Spinal cord (tissue), 10 donors: ENCODE measurements around the gene PLA2G4E. TPM values are rescaled to one million over a fixed set of nuclear protein-coding genes. Genes with fewer than 3 reads are reported as not detected.

ENCODE experiments used
- DNase-seq, 6 donors: peaks; one replicate each; pipeline versions ENCODE4 v3.0.0 to v3.0.0-alpha.2; 2013 to 2015; ENCODE audit warnings: low spot score in 6 of 6, low read depth in 4 of 6
- H3K27ac ChIP-seq: one replicate; pipeline ENCODE4 v1.5.1; 2013; ENCODE audit warnings: low read depth, low read length, control low read depth
- H3K27me3 ChIP-seq: one replicate; pipeline ENCODE4 v1.6.1; 2013; ENCODE audit warnings: low read length; ENCODE audit not compliant: control insufficient read depth, insufficient read depth
- H3K36me3 ChIP-seq: one replicate; pipeline ENCODE4 v1.6.1; 2013; ENCODE audit warnings: low read length; ENCODE audit not compliant: control insufficient read depth, insufficient read depth
- H3K4me1 ChIP-seq: one replicate; pipeline ENCODE4 v1.6.1; 2013; ENCODE audit warnings: low read length; ENCODE audit not compliant: control insufficient read depth, insufficient read depth
- H3K4me3 ChIP-seq: one replicate; pipeline ENCODE4 v1.5.1; 2013; ENCODE audit warnings: low read depth, low read length, control low read depth
- H3K9me3 ChIP-seq: one replicate; pipeline ENCODE4 v1.6.1; 2013; ENCODE audit warnings: low read length; ENCODE audit not compliant: control insufficient read depth, insufficient read depth
- WGBS: methylation state at CpG from one replicate; pipeline ENCODE4 v1.1.5; 2013; ENCODE audit warnings: missing lambda C conversion rate; ENCODE audit not compliant: insufficient coverage; 5-methylcytosine and 5-hydroxymethylcytosine counted together
- polyA plus RNA-seq, 2 donors: library from polyadenylated mRNA; unstranded; fragments of 120-200 nt; gene quantifications; one replicate each; pipeline ENCODE4 v1.2.1, GENCODE V29; 2013; ENCODE audit not compliant: insufficient read length in 2 of 2
- total RNA-seq, 2 donors: library from RNA; depleted of rRNA in 1 of 2; stranded (reverse); fragments of 120-200 nt in 1 of 2; fragments of >200 nt in 1 of 2; gene quantifications; one replicate each; pipeline versions ENCODE4 v1.2.3 to v1.2.4, GENCODE V29; 2013 to 2014
- donor health status: healthy.

PLA2G4E gene
- total and polyA plus RNA-seq, 4 donors = not detected

DNA sequence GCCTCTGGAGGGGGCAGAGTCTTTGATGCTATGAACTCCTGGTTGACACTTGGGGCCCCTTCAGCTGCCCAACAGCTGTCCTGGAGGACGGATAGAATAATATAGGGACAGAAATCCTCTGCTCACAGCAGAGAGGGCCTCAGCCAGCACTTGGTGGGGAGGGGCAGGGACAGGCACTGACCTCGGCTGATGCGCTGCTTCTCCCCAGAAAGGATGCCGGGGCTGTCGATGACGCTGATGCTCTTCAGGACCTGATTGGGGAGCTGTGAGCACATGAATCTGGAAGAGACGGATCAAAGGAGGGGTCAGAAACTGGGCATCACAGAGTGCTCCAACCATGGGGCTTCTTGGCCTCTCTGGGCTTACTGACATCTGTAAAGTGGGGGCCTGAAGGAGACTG lies 78.0 kb downstream of the PLA2G4E start:
- Histone ChIP-seq H3K4me3 (no peak overlapping the region), H3K27ac (no peak overlapping the region), H3K36me3 (peaks cover 2% of the 10 kb centered on the region), H3K4me1 (peaks cover 21% of the 10 kb centered on the region), H3K9me3 (no peaks in the 10 kb centered on the region), H3K27me3 (no peaks in the 10 kb centered on the region)
- 83% methylated on average over 7 of the region's 7 CpGs for WGBS
- DNase-seq = no peak

DNA sequence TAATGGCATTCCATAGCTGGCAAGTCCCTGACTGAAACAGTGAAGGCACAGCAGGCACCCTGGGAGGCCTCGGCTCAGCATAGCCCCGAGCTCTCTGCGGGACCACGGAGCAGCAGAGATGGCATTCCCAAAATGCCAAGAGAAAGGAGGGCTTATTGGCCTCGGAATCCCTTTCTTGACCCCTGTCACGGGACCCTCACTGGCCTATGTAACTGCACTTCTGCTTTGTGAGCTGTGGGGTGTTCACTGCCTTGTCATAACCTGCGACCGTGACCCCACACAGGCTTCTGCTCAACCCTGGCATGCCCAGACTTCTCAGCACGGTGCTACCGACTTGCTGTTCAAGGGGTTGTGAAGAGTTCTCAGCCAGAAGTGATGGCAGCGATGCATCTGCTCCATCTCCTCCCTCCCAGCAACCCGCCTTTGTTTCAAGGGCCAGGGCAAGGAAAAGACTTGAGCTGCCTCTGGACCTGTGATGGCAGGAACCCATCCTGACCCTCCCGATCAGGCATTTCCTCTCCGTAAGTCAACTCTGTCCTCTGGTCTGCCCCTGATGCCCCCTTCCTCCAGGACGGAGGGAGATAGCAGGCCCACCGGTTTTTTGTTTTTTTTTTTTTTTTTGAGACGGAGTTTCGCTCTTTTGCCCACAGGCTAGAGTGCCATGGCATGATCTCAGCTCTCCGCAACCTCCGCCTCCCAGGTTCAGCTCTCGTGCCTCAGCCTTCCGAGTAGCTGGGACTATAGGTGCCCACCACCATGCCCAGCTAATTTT lies 79.0 kb downstream of the PLA2G4E start:
- H3K27me3 ChIP-seq = no peaks in the 10 kb centered on the region
- WGBS = 78% methylated on average over 16 of the region's 22 CpGs
- no peak overlapping the region for H3K27ac ChIP-seq
- H3K36me3 ChIP-seq = peaks cover 2% of the 10 kb centered on the region
- no peaks in the 10 kb centered on the region for H3K9me3 ChIP-seq
- DNase-seq = no peak
- H3K4me1 ChIP-seq = peaks cover 26% of the 10 kb centered on the region
- H3K4me3 ChIP-seq = no peak overlapping the region

DNA sequence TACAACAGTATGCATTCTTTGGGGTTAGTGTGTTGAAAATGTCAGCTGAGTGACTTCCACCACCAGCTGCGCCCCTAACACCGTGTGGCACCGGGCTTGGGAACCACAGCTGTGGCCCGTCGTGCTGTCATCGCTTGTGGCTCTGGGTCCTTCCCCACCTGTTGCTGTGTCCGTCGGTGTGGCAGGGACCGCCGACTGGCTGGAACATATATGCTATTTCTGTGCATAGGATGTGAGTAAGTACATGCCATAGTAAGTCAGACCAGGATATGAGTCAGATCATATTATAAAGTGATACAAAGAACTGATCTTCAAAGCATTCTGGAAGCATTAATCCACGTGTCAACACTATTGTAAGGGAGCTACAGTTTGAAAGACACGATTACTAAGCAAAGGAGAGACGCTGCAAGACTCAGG lies 80.4 kb downstream of the PLA2G4E start:
- Histone ChIP-seq H3K27ac (no peak overlapping the region), H3K9me3 (no peaks in the 10 kb centered on the region), H3K4me1 (peaks cover 22% of the 10 kb centered on the region), H3K4me3 (no peak overlapping the region), H3K36me3 (peaks cover 2% of the 10 kb centered on the region), H3K27me3 (no peaks in the 10 kb centered on the region)
- no peak for DNase-seq
- WGBS = 87% methylated on average over 9 of the region's 13 CpGs

DNA sequence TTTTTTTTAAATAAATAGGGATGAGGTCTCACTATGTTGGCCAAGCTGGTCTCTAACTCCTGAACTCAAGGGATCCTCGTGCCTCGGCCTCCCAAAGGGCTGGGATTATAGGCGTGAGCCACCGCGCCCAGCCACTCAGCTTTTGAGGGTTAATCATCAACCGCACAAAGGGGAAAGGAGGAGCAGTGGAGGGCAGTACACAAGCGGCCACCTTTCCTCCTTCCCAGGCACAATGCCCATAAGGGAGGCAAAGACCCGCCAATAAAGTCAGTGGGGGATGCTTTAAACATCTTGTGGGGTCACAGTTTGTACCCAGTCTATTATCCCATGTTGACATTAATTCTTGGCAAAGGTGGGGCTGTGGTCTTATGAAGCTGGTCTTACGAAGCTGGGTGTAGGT lies 80.9 kb downstream of the PLA2G4E start:
- no peak for DNase-seq
- Histone ChIP-seq H3K4me3 (no peak overlapping the region), H3K36me3 (peaks cover 2% of the 10 kb centered on the region), H3K27ac (no peak overlapping the region), H3K4me1 (peaks cover 18% of the 10 kb centered on the region), H3K9me3 (no peaks in the 10 kb centered on the region), H3K27me3 (no peaks in the 10 kb centered on the region)
- WGBS = 92% methylated on average over 5 of the region's 9 CpGs

DNA sequence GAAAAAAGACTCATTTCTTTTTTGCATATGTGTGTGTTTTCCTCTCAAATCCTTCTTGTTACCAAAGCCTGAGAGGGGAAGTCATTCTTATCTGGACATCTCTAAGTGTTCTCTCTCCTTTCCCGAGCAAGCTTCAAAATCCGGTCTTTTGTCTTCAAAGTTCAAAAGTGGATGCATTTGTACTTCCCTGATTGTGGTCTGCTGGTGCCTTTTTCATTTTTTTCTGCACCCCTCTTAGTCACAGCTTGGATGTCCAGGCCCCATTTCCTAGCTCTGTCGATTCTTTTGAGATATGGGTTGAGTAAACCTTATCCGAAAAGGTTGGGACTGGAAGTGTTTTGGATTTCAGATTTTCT lies 83.3 kb downstream of the PLA2G4E start:
- Histone ChIP-seq H3K4me3 (no peak overlapping the region), H3K9me3 (no peaks in the 10 kb centered on the region), H3K27me3 (no peaks in the 10 kb centered on the region), H3K27ac (peak overlapping the region; percentile 22), H3K4me1 (peaks cover 5% of the 10 kb centered on the region), H3K36me3 (no peaks in the 10 kb centered on the region)
- no peak for DNase-seq
- 63% methylated on average over 2 of the region's 4 CpGs for WGBS

DNA sequence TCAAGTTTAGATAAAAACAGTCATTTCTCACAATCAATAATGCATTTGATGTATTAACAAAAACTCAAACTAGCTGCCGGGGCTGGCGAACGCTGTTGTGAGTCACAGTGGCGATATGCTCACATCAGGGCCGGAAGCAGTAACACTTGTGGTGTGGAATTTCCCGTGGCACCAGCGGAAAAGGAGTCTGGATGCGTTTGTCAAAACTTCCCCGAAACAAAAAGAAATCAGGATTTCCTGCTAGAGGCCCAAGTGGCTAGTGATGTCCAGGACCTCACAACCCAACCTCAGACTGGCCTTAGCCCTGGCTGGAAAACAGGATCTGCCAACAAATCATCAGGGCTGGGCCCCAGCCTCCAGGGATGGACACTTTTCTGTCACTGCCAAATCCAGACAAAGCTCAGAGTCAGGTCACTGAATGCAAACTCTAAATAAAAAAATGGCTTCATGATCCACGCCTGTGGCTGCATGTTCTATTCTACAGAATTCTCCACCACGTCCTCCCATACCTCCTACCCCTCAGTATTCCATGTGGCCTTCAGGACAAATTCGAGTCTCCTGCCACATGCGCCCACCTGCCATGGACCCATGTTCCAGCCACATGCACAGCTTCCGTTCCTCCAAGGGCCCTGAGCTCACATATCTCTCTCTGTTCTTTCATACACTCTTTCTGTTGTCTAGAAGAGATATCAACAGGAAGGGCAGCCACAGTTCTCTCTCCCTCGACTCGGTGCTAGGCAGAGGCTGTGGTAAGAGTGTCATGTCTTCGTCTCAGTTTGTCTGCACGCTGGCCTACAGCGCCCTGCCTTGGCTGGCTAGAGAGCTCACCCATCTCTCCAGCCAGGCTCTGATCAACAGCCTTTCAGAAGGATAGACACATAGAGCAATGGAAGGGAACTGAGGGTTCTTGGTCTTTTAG lies 83.9 kb downstream of the PLA2G4E start:
- H3K36me3 ChIP-seq = no peaks in the 10 kb centered on the region
- no peaks in the 10 kb centered on the region for H3K27me3 ChIP-seq
- H3K9me3 ChIP-seq = no peaks in the 10 kb centered on the region
- DNase-seq = no peak
- 88% methylated on average over 12 of the region's 19 CpGs for WGBS
- no peak overlapping the region for H3K4me3 ChIP-seq
- H3K27ac ChIP-seq = peak overlapping the region; percentile 22
- peaks cover 5% of the 10 kb centered on the region for H3K4me1 ChIP-seq

DNA sequence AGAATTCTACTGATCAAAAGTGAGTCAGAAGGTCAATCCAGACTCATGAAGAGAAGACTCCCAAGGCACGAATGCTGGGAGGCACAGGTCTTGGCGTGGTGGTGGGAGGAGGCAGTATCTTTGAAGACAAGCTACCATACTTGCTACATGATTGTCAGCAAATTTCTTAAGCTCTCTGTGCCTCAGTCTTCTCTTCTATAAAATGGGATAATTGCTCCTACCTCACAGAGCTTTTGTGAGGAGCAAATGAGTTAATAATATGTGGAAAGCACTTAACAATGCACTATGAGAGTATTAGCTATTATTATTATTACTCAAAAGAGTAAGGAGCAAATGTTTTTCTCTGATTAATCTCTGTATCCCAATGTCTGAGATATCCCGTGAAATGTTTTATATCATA lies 84.7 kb downstream of the PLA2G4E start:
- WGBS = no CpG with 5 or more reads among the region's 3 CpGs

DNA sequence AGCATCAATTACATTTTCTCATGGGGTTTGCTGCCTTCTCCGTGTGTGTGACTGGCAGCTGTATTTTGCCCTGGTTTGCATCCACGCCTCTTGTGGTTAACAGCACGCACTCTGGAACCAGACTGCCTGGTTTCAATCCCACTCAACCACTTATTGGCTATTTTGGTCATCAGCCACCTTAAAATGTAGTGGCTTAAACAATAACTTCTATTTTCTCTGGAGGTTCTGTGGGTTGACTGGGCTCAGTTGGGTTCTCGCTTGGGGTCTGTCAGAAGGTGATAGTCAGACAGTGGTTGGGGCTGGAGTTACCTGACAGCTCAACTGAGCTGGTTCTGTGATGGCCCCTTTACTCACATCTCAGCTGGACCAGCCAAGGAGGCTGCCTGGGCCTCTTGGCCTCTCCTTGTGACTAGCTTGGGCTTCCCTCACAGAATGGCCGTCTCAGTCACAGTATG lies 85.2 kb downstream of the PLA2G4E start:
- Histone ChIP-seq H3K9me3 (no peaks in the 10 kb centered on the region), H3K4me3 (no peak overlapping the region), H3K27me3 (no peaks in the 10 kb centered on the region), H3K36me3 (no peaks in the 10 kb centered on the region), H3K4me1 (peaks cover 5% of the 10 kb centered on the region), H3K27ac (no peak overlapping the region)
- no peak for DNase-seq
- 100% methylated on average over 1 of the region's 5 CpGs for WGBS

More for the DNA sequence above, 84.7 kb downstream of the PLA2G4E start:
- no peaks in the 10 kb centered on the region for H3K36me3 ChIP-seq
- no peaks in the 10 kb centered on the region for H3K9me3 ChIP-seq
- no peaks in the 10 kb centered on the region for H3K27me3 ChIP-seq
- H3K4me3 ChIP-seq = no peak overlapping the region
- DNase-seq = no peak
- H3K27ac ChIP-seq = no peak overlapping the region
- H3K4me1 ChIP-seq = peaks cover 5% of the 10 kb centered on the region

DNA sequence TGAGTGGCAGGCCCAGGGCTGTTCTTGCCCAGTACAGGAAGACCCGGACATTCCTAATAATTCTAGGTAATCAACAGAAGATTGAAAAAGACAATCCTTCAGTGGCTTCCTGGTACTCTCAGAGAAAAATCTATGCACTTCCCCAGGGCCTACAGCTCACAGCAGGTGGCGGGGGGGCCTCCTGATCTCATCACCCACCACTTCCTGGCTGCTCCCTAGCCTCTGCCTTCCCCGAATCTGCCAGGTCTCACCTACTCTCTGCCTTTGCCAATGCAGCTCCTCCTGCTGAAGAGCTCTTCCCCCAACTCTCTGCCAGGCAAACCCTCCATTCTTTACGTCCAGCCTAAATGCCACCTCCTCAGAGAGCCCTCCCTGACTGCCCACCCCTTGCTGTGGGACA lies 86.0 kb downstream of the PLA2G4E start:
- Histone ChIP-seq H3K4me3 (no peak overlapping the region), H3K4me1 (peaks cover 5% of the 10 kb centered on the region), H3K36me3 (no peaks in the 10 kb centered on the region), H3K27me3 (no peaks in the 10 kb centered on the region), H3K27ac (no peak overlapping the region), H3K9me3 (no peaks in the 10 kb centered on the region)
- DNase-seq = no peak
- WGBS = 84% methylated on average over 3 of the region's 4 CpGs
